Activated T-helper 1 cell treated with anti-CD3 and anti-CD28 coated beads, Interleukin-2, amount 50 U/mL, for 16 hours (primary cell): ENCODE data around the gene EGLN3.
"Not testable (repeated sequence)": the region's sequence is repeated elsewhere in the genome, so short reads cannot be mapped to it uniquely, and the experiment has no call there.

Experiments used
- DNase-seq, 2 donors: peaks; one replicate each; pipeline ENCODE4 v3.0.0-alpha.2; 2020; ENCODE audit warnings: low read depth in 1 of 2, low spot score in 1 of 2

The EGLN3 gene

GRCh38 chr14:33962466-33962865, 11.6 kb upstream of the EGLN3 start:
- not testable (repeated sequence) for DNase-seq

GRCh38 chr14:33962016-33962415, 11.1 kb upstream of the EGLN3 start:
- DNase-seq: no peak

GRCh38 chr14:33959692-33960151, 8.8 kb upstream of the EGLN3 start:
- no peak for DNase-seq

GRCh38 chr14:33958605-33959226, 7.8 kb upstream of the EGLN3 start:
- no peak for DNase-seq

- DNase-seq: no peak
Measured at GRCh38 chr14:33957993-33958392, 7.1 kb upstream of the EGLN3 start.

DNA sequence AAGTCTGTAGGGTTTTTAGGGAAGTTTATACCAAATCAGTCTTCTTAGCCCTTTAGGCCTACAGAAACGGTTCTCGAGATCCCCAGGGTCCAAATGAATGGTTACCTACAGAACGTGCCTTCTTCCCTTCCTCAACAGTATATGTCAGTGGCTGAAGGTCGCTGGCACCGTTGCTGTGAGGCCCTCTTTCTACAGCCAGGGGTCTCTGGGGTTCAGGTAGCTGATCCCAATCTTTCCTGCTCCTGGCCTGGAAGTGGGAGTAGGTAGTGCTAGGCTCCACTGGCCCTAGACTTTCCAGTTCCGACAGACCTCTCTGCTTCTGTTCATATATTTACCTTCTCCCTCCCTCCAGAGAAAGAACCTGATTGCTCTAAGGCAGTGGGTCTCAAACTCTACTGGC, 6.4 kb upstream of the EGLN3 start:
- DNase-seq: no peak

GRCh38 chr14:33956640-33957039, 5.8 kb upstream of the EGLN3 start:
- no peak for DNase-seq

DNA sequence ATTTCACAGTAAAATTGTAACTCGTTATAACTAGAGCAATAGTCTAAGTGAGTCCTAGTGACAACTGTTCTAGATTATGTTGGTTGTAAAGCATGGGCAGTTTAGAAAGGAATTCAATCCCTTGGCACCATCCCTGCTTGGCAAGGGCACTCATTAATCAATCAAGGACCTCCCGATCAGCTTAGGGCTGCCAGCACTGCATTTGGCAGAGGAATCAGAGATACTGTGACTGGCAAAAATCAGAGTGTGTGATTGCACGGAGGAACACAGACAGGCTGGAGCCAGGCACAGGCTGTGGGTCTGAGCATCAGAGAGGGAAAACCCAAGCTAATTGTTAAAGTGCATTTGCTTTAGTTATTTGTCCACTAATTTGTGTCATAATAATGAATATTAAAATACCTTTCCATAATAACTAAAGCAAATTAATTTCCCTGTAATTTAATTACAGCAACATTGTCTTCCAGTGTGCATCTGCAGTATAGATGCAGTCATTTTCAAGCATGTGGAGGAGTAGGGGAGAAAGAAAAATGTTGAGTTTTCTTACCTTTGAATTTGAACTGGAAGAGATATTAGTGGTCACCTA, 3.2 kb upstream of the EGLN3 start:
- no peak for DNase-seq

DNA sequence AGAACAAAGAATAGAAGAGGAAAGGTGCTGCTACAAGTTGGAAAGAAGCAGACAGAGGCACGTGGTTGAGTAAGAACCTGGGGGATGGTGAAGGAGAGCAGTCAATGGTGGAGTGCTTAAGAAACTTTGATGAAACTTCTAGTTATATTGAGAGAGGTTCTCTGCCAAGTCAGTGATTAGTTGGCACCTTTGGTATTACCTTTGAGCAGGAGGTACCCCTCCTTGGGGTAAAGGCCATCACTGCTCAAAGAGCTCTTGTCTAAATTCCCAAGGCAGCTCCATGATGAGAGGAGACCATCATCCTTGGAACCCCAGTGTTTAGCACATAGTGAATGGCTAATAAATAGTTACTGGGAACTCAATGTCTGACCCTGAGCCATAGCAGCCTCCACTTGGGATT, 1.7 kb upstream of the EGLN3 start:
- no peak for DNase-seq

GRCh38 chr14:33951183-33951840, 438 bp upstream of the EGLN3 start:
- no peak for DNase-seq

DNA sequence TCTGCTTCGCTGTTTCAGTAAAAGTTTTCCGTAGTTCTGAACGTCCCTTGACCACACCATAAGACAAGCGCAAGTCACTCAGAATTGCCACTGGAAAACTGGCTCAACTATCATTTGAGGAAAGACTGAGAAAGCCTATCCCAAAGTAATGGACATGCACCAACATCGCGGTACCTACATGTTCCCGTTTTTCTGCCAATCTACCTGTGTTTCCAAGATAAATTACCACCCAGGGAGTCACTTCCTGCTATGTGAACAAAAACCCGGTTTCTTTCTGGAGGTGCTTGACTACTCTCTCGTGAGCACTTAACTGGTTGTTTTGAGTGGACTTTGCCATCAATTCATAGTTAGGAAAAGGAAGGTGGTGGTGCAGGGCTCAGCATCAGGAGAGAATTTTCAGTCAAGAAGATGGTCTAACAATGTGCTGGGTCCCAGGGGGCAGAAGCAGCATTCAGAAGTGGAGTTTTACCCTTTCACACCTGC, 1.4 kb downstream of the EGLN3 start:
- no peak for DNase-seq

DNA sequence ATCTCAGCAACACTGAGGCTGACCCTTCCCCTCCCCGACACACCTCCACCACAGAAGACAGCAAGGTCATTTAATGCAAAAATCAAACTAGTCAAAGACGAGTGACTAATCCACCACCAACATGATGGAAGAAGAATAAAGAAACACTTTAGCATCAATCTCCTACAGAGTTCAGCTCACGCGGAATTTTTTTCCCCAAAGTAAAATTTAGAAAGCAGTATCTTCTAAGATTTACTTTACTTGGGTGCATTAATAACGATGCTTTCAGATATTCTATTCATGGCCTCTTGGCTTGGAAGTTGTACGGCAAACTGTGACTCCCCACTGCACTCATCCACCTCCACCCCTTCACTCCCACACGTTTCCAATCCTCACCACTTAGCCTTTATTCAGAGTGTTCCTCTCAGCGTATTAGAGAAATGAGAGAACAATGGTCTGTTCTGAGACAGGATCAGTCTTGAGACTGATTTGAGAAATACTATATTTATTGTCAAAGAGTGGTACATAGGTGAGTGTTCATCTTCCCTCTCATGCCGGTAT, 1.9 kb downstream of the EGLN3 start:
- no peak for DNase-seq

GRCh38 chr14:33948145-33948868, 2.6 kb downstream of the EGLN3 start:
- no peak for DNase-seq

DNA sequence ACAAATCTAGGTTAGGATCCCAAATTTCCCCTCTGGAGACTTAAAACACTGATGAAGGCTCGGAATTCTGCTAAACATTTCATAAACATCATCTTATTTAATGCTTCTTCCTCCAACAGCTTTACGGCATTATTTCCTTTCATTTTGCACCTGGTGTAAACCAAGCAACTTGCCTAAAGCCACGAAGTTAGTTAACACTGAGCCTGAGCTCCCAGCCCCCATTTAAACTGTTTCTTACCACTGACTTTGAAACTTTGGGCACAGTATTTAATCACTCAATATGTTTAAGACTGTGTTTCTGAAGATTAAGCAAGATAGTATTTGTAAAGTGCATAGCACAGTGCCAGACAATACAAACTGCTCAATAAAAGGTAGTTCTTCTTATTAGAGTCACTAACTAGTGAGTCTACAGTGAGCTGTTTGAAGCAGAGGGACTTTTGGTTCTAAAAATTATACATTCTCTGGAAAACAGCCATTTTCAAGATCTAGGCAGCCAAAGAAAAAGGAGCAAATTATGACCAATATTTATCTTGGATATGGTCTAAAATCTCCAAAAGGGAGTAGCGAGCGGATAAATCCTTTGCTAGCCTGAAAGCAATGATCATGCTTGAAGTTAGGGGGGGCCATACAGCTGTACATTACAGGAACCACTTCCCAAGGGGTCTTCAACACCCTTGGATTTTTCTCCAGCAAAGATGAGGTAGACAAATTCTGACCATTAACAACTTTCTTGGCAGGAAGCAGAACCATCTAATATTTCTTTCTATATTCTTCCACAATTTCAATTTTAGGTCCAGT, 4.0 kb downstream of the EGLN3 start:
- no peak for DNase-seq

DNA sequence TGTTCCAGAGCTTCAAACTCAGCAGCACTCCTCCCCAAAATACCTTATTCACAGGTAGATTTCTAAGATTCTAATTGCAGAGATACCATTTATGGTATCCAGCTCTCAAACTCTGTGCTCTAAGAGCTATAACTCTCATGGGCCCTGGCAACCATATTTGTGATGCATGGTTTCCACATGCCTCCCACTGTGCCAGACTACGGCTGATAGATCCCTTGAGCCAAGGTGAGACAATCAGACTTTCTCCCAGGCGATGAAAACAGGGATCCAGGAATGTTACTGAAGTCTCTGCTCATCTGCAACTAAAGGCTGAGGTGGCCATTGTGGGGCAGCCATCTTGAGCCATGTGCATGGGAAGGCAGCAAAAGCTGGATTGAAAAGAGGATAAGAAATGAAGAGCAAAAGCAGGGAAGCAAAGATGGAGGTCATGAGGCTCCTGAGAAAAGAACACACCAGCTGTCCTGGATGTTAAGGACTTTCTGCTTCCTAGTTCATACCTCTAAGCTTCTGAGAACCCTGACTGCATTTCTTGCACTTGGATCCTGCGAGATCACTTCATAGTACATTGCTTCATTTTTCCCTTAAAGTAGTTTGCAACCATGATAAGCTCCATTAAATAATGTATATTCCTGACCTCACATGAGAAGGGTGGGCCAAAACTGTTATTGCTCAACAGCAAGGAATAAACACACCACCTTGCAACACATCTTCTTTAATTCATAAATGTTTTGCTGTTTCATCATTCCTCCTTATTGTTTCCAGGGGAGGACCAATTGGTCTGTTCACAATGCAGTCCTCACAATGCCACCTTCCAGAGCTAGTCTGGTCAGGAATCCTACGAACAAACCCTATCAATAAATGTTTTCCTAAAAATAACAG, 5.4 kb downstream of the EGLN3 start:
- no peak for DNase-seq

- DNase-seq: no peak
Measured at GRCh38 chr14:33943096-33943883, 7.6 kb downstream of the EGLN3 start.

- DNase-seq: no peak
Measured at GRCh38 chr14:33941718-33942117, 9.2 kb downstream of the EGLN3 start.

GRCh38 chr14:33940561-33941011, 10.3 kb downstream of the EGLN3 start:
- DNase-seq: no peak
